Body of pancreas (tissue), 4 donors: Measurements from ENCODE around the gene IPPK.

Source experiments
- CTCF ChIP-seq, 7 experiments: fragments of 450-650 bp in 4 of 7; fragments of 200-600 bp in 3 of 7; sonication (generic) in 3 of 7; IDR thresholded peaks; one replicate each; pipeline ENCODE4 v1.5.1; 2016 to 2019; ENCODE audit warnings: antibody characterized with exemption in 7 of 7
- POLR2A ChIP-seq, 3 donors: fragments of 450-650 bp; IDR thresholded peaks; one replicate each; pipeline ENCODE4 v1.6.1; 2016; ENCODE audit warnings: antibody characterized with exemption in 3 of 3, mild to moderate bottlenecking in 2 of 3

GRCh38 chr9:92663126-92663525 lies 6.8 kb downstream of the IPPK start:
- TF ChIP-seq CTCF (IDR thresholded peaks at IDR 0.05) = no peak
- TF ChIP-seq POLR2A (IDR thresholded peaks at IDR 0.05) = no peak
